ENCODE measurements around the gene SAMD15.
"Not testable (repeated sequence)": the region's sequence is repeated elsewhere in the genome, so short reads cannot be mapped to it uniquely, and the experiment has no call there.

SAMD15 gene

DNA sequence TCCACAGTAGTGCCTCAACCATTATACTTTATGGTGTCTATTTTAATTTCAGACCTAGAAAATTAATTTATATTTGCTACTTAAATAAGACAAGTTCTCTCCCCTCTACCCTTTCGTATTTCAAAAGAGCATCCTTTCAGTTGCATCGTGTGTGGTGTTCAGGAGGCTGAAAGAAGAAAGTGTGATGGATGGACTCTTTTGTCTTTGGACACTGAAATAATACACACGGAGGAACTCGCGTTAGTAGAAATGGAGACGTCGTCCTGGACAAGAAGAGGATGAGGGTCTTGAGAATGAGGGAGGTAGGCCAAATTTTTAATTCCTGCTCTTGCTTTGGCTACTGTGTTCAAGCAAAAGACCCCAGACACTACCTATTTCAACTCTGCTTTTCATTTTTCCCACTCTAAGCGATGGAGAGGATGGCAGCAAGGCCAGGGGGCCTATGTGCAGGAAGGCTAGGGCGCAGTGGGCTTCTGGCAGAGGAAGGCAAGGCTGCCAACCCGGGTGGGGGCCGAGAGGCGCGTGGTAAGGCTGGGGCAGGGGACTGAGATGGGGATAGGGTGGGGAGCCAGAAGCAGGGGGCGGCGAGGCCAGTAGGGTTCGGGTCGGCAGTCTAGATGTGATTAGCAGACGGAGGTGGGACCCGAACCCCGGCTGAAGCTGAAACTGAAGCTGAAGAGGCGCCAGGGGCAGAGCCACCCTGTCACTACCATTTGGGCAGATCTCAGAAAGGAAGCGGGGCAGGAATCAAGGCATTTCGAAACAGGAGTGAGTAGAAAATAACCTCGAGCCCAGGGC is 1.0 kb upstream of the SAMD15 start:
- no peak for DNase-seq

DNA sequence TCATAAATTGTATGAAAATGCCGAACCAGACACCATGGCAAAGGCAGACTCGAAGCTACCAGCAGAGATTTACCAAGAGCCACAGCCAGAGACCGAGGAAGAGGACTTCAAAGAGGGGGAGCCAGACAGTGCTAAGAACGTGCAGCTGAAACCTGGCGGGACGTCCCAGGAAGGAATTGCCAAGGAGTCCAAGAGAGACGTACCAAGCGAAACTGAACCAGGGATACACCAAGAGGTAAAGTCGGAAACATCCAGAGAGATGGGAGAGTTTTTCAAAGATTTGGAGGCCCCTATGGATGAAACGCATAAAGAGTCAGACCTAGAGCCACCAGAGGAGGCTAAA is 294 bp downstream of the SAMD15 start:
- DNase-seq = no peak

DNA sequence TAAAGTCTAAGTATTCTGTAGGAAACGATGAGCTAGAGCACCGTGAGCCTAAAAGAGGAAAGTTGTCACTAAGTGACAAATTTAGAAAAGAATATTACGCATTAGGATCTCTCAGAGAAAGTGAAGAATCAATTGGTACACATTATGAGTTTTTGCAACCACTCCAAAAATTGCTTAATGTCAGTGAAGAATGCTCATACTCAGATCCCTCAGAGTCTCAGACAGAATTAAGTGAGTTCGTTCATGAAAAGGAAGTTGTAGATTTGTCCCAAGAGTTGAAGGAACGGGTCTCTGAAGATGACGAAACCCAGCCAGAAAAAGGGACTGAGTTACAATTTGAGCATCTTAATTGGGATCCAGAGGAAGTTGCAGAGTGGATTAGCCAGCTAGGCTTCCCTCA is 1.5 kb downstream of the SAMD15 start:
- no peak for DNase-seq

DNA sequence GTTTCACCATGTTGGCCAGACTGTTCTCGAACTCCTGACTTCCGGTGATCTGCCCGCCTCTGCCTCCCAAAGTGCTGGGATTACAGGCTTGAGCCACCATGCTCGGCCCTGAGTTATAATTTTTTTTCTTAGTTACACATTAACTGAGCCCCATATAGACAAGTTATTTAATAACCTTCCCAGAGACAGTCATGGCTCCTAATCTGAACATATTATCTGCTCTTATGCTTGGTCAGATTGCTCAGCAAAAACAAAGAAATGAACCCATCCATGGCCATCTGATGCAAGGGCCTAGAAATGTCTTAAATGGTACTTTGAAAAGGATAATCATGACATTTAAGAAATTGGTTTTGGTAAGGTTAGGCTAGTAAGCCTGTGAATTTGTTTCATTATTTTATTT is 13.0 kb downstream of the SAMD15 start:
- DNase-seq = no peak

DNA sequence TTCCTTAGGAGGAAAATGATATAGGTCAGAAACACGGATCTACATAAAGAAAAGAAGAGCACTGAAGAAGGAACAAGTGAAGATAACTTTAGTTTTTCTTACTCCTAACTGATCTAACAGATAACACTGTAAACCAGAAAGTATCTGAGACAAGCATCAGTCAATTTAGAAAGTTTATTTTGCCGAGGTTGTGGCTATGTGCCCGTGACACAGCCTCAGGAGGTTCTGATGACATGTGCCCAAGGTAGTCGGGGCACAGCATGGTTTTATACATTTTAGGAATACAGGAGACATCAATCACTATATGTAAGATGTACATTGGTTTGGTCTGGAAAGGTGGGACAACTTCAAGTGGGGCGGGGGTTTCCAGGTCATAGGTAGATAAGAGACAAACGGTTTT is 23.0 kb downstream of the SAMD15 start:
- DNase-seq = no peak

DNA sequence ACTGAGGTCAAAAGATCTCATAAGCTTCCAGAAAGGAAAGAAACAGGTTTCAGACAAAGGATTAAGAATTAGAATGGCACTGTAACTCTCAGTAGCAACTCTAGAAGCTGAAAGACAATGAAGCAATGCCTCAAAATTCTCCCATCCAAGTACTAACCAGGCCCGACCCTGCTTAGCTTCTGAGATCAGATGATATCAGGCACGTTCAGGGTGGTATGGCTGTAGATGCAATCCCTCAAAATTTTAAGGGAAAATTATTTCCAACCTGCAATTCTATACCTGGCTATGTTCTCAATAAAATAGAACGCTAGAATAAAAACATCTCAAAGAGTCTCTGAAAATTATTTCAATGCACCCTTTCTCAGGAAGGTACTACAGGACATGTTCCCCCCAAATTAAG is 26.6 kb downstream of the SAMD15 start:
- DNase-seq = no peak

DNA sequence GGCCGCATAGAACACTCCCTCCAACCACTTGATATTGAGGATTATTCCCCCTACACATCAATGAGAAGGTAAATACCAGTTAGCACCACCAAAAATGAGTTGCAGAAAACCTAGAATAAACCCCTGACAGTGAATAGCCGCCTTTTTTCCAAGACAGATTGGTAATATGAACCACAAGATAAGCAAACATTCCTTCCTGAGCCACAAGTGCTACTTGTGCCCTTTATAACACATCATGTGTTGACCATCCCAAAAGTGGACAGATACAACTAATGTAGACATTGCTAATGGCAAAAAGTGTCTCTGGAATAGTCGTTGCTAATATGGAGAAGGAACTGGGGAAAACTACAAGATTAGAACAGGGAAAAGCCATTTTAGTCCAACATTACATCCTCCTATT is 28.9 kb downstream of the SAMD15 start:
- no peak for DNase-seq

DNA sequence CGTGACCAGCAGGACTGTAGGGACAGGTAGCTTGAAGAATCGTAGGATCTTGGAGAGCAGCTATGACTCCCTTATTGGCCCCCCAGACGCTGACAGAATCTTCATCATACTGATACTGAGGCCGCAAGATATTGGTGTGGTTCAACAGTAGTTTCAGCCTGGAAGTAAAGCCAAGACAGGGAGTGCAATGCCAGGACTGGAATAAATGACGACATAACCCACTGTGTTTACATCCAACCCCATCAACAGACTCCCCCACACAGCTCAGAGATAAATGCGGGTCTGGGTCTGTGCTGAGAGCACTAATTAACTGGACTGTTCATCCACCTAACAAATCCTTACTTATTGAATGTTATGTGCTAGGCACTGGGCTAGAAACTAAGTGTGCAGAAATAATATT is 29.5 kb downstream of the SAMD15 start:
- no peak for DNase-seq

DNA sequence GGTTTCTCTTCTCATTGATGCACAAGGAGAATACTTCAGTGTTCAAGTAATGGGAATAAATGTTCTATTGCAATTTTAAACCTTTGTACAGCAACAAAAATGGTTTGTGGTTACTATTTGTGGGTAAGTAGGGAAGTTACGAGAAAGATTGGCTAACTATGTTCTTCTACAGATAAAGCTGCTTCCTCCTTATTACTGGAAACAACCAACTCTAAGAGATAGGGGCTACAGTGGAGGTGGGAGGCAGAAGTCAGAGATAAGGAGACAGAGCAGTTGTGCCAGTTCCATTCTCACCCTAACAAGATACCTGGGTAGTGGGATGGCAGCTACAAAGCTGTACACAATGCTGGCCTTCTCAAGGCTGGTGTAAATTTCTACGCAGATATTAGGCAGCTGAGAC is 30.0 kb downstream of the SAMD15 start:
- DNase-seq = no peak

DNA sequence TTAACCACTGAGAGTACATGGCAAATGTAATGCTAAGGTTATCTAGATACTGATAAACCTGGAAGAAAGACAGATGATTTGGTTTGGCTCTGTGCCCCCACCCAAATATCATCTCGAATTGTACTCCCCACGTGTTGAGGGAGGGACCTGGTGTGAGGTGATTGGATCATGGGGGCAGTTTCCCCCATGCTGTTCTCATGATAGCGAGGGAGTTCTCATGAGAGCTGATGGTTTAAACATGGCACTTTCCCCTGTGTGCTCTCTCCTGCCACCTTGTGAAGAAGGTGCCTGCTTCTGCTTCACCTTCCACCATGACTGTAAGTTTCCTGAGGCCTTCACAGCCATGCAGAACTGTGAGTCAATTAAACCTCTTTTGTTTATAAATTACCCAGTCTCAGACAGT is 32.0 kb downstream of the SAMD15 start:
- DNase-seq = no peak

DNA sequence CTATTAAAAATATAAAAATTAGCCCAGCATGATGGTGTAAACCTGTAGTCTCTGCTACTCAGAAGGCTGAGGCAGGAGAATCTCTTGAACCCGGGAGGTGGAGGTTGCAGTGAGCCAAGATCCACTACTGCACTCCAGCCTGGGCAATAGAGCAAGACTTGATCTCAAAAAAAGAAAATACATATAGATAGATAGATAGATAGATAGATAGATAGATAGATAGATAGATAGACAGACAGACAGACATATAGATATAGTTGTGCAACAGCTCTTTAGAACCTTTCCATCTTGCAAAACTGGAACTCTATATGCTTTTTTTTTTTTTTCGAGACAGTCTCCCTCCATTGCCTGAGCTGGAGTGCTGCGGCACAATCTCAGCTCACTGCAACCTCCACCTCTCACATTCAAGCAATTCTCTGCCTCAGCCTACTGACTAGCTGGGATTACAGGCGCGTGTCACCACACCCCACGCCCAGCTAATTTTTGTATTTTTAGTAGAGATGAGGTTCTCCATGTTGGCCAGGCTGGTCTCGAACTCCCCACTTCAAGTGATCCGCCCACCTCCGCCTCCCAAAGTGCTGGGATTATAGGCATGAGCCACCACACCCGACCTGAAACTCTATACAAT is 38.3 kb downstream of the SAMD15 start:
- DNase-seq = not testable (repeated sequence)

DNA sequence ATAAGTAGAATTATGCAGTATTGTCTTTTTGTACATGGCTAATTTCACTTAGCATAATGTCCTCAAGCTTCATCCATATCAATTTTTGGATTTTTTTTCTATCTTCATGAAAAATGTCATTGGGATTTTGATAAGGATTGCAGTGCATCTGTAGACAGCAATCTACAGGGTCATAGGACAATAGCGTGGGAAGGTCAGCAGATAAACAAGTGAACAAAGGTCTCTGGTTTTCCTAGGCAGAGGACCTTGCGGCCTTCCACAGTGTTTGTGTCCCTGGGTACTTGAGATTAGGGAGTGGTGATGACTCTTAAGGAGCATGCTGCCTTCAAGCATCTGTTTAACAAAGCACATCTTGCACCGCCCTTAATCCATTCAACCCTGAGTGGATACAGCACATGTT is 38.9 kb downstream of the SAMD15 start:
- DNase-seq = not testable (repeated sequence)

DNA sequence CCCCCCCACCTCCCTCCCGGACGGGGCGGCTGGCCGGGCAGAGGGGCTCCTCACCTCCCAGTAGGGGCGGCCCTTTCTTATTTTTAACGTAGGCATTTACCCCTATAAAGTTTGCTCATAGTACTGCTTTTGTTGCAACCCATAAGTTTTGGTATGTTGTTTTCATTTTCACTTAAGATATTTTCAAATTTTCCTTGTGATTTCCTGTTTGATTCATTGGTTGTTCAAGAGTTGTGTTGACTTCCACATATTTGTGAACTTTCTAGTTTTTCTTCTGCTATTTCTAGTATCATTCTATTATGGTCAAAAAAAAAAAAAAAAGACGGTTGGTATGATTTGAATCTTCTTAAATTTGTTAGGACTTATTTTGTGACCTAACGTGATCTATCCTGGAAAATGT is 39.7 kb downstream of the SAMD15 start:
- DNase-seq = no peak

DNA sequence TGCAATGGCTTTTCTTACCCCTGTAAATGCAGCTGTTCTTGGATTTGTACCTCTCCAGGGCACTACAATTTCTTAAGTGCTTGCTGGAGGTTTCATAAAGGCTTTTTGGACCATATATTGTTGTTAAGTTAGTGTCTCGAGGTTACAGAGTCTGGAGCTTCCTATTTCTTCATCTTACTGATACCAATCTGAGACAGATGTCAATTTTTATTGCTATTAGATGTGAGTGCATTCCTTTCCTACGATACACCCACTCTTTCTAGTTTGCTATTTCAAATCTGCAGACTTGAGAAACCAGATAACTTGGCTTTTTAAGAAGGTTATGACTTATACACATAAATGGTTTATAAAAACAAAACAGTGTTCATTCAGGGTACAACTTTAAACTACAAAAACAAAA is 44.0 kb downstream of the SAMD15 start:
- no peak for DNase-seq

DNA sequence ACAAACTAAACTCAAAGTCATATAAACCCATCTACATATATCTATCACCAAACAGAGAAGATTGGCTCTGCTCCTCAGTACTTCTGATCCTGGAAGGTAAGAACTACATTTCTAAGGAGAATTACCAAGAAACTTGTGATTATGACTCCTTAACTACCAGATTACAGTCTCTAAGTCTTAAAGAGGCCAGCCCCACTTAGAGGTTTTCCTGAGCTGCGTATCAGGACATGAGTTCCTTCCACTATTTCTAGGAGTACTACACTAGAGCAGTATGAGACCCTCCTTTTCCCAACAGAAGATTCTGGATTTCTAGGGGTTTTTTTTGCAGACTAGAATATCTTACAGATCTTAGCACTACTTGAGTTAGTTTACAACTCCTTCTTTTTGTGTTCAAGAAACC is 46.2 kb downstream of the SAMD15 start, which contains the start of gene NOXRED1:
NOXRED1 (minus strand) TSS at position 101 of the 400 bp plus-strand sequence. CDS start 634 bp downstream, outside the sequence.
- no peak for DNase-seq

DNA sequence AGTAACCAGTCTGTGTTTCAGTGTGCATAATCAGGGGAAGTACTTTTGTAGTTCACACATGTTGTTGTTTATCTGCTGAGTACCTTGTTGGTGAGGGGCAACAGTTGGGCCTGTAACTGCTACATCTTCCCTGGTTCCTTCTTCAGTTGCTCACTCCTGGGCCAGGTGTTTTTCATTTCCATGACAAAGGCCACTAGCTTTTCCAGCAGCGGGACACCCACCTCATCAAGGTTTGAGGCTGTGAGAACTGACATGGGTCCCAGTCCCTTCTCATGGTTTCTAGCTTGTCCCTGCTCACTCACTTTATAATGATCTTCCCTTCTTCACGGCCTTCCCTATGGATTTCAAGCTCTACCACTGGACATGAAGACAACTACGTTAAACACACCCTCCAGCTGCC is 47.7 kb downstream of the SAMD15 start:
- DNase-seq = no peak

DNA sequence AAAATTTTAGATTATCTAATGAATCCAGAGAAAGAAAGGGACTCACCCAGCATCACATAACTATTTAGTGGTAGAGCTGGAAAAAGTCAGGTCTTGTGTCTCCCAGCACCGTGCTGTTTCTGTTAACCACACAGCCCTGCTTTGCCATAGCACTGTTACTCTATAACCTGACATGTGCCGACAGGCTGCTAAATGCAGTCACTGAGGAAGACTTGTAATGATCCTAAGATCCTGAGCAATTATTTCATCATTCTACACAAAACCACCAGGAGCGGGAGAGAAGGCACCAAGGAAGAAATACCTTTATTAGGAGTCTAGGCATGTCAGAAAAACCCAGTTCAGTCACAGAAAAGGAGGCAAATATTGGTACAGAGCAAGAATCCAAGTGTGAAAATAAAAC is 49.2 kb downstream of the SAMD15 start:
- DNase-seq = no peak

DNA sequence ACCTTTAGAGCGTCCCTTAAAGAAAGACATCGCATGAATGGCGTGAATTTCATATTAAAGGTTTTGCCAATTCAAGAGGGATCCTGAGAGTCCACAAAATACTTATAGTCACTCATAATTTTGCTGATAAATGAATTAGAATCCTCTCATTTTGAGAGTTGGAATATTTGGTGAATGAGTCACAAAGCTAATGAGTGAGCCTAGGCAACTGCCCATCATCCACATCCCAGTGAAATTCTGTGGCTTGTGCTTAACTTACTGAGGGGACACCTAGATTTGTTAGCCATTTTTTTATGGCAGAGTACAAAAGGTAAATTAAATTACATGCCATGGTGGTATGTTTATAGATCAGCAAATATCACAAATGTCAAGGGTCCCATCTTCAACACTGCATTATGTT is 58.9 kb downstream of the SAMD15 start:
- DNase-seq = no peak

DNA sequence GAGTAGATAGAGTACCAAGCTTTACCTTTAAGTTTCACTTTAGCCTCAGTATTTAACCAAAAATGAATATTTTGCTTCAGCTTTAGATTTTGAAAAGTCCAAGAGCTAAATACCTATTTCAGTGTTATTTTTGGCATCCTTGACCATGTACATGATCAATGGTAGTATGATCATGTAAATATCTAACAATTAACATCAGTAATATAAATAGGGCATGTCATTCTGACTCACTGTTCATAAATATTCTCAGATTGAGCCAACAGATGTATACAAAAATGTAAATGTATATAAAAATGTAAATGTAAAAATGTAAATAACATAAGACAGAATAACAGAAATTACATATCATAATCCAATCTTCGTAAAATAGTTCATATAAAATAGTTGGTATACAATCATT is 61.4 kb downstream of the SAMD15 start:
- no peak for DNase-seq

DNA sequence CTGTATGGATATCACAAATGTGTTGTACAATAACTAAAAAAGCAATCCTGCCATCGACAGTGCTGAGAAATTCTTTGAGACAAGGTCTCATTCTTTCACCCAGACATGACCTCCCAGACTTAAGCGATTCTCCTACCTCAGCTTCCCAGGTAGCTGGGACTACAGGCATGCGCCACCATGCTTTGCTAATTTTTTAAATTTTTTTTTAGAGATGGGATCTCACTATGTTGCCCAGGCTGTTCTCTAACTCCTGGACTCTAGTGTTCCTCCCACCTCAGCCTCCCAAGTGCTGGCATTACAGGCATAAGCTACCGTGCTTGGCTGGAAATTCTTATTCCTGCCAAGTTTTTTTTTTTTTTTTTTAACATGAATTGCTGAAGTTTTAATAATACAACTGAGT is 62.7 kb downstream of the SAMD15 start:
- no peak for DNase-seq

Measured in NCI-H1436 treated with DMSO at 0.1 percent for 48 hours (cell line).